Skin epidermis (tissue), 12 donors: ENCODE results near the gene ICAM5.
"Not testable (repeated sequence)": the region's sequence is repeated elsewhere in the genome, so short reads cannot be mapped to it uniquely, and the experiment has no call there.

Source experiments
- H3K27ac ChIP-seq, 21 experiments: fragments of 200-600 bp; sonication (generic) in 11 of 21; one replicate each; pipeline ENCODE4 v1.5.0; 2020; ENCODE audit warnings: mild to moderate bottlenecking in 3 of 21, inconsistent platforms in 2 of 21, moderate library complexity in 2 of 21
- H3K4me3 ChIP-seq, 7 experiments: fragments of 200-600 bp; sonication (generic) in 2 of 7; one replicate each; pipeline ENCODE4 v1.5.0; 2020; ENCODE audit warnings: inconsistent platforms in 2 of 7, mild to moderate bottlenecking in 2 of 7, moderate library complexity in 1 of 7

The ICAM5 gene

GRCh38 chr19:10289836-10290356 is at the start of gene ICAM5:
ICAM5 (plus strand) TSS chr19:10289952; CDS start chr19:10290044, 92 bp downstream.
- no peak within 1 kb of the TSS for H3K27ac ChIP-seq
- peak within 1 kb of the TSS; percentile 0 to 46 (median 23) for H3K4me3 ChIP-seq

- H3K27ac ChIP-seq, H3K4me3 ChIP-seq: not testable (repeated sequence)
Measured at GRCh38 chr19:10241826-10242449, 47.8 kb upstream of the ICAM5 start.

- no peak overlapping the region for H3K27ac ChIP-seq
- no peak overlapping the region for H3K4me3 ChIP-seq
Measured at GRCh38 chr19:10243606-10244005, 46.1 kb upstream of the ICAM5 start.

GRCh38 chr19:10245189-10245939 is 44.4 kb upstream of the ICAM5 start:
- Histone ChIP-seq H3K4me3 (no peak overlapping the region), H3K27ac (no peak overlapping the region)

GRCh38 chr19:10246511-10246910 is 43.2 kb upstream of the ICAM5 start:
- no peak overlapping the region for H3K27ac ChIP-seq
- no peak overlapping the region for H3K4me3 ChIP-seq

- Histone ChIP-seq H3K4me3 (peak within 1 kb of the TSS; percentile 55 to 96 (median 78)), H3K27ac (peak within 1 kb of the TSS; percentile 35 to 91 (median 87))
Measured at GRCh38 chr19:10251792-10252694, 37.7 kb upstream of the ICAM5 start, which contains the start of gene MRPL4. MRPL4 (plus strand) TSS chr19:10252214; CDS start chr19:10252254, 40 bp downstream.

GRCh38 chr19:10252707-10253106 is 37.0 kb upstream of the ICAM5 start:
- peak overlapping the region; percentile 35 to 91 (median 87) for H3K27ac ChIP-seq
- peak overlapping the region; percentile 55 to 96 (median 78) for H3K4me3 ChIP-seq

GRCh38 chr19:10254244-10254643 is 35.5 kb upstream of the ICAM5 start:
- H3K4me3 ChIP-seq: no peak overlapping the region
- no peak overlapping the region for H3K27ac ChIP-seq

- Histone ChIP-seq H3K27ac (no peak overlapping the region), H3K4me3 (no peak overlapping the region)
Measured at GRCh38 chr19:10255358-10255757, 34.4 kb upstream of the ICAM5 start.

GRCh38 chr19:10256551-10256950 is 33.2 kb upstream of the ICAM5 start:
- Histone ChIP-seq H3K27ac (no peak overlapping the region), H3K4me3 (no peak overlapping the region)

GRCh38 chr19:10256970-10257615 is 32.7 kb upstream of the ICAM5 start:
- no peak overlapping the region for H3K4me3 ChIP-seq
- no peak overlapping the region for H3K27ac ChIP-seq

- Histone ChIP-seq H3K4me3 (no peak overlapping the region), H3K27ac (no peak overlapping the region)
Measured at GRCh38 chr19:10258080-10258710, 31.6 kb upstream of the ICAM5 start.

- Histone ChIP-seq H3K4me3 (no peak overlapping the region), H3K27ac (peak overlapping the region in 18 of 21 experiments; percentile 1 to 77 (median 49))
Measured at GRCh38 chr19:10259162-10259905, 30.4 kb upstream of the ICAM5 start.

GRCh38 chr19:10260141-10260584 is 29.6 kb upstream of the ICAM5 start:
- Histone ChIP-seq H3K4me3 (no peak overlapping the region), H3K27ac (peak overlapping the region in 13 of 21 experiments; percentile 1 to 77 (median 52))

- Histone ChIP-seq H3K4me3 (no peak overlapping the region), H3K27ac (no peak overlapping the region)
Measured at GRCh38 chr19:10262771-10263170, 27.0 kb upstream of the ICAM5 start.

- Histone ChIP-seq H3K4me3 (no peak overlapping the region), H3K27ac (no peak overlapping the region)
Measured at GRCh38 chr19:10266706-10267105, 23.0 kb upstream of the ICAM5 start.

- Histone ChIP-seq H3K4me3 (no peak overlapping the region), H3K27ac (peak overlapping the region in 16 of 21 experiments; percentile 1 to 94 (median 29))
Measured at GRCh38 chr19:10268071-10268470, 21.7 kb upstream of the ICAM5 start.
